K562 (cell line): ENCODE measurements around the gene ARHGEF3. TPM values are rescaled to one million over a fixed set of nuclear protein-coding genes. Genes with fewer than 3 reads are reported as not detected.

Experiments
- ATAC-seq: fragments of 200-7000 bp; cut with Tn5 transposase; 3 replicates; pipeline ENCODE4 v1.9.1; 2020; ENCODE audit warnings: moderate library complexity
- BruUV-seq: library from RNA; stranded (reverse); fragments of 400-500 nt; replicated peaks from 2 replicates; lab custom pipeline; 2021; lab: Mats Ljungman, UMichigan
- CTCF ChIA-PET: fragments of 300-600 bp; formaldehyde crosslinking; extraction: SDS; loops from one replicate; lab custom pipeline; 2021; ENCODE audit warnings: low intra/inter-chr PET ratio; lab: Yijun Ruan, JAX
- POLR2A ChIA-PET: fragments of 300-600, 350-650 bp; sonication (Branson Sonifier 250); formaldehyde crosslinking; extraction: SDS; loops from one replicate; lab custom pipeline; 2021; ENCODE audit warnings: antibody characterized with exemption, inconsistent platforms; lab: Yijun Ruan, JAX
- DNase-seq, 4 experiments: peaks; one replicate each; pipeline versions ENCODE4 v3.0.0 to v3.0.0-alpha.2; 2011 to 2018; ENCODE audit warnings: low spot score in 3 of 4, mixed read lengths in 3 of 4; ENCODE audit errors: extremely low read depth in 1 of 4
- FAIRE-seq: peaks from 2 replicates; lab custom pipeline; 2011; peaks lifted over from hg19 to GRCh38; lab: Jason Lieb, UNC
- H2AFZ ChIP-seq: 2 replicates; pipeline ENCODE4 v1.6.0; 2011; ENCODE audit warnings: low read depth, low read length, control low read depth, inconsistent platforms
- H3K27ac ChIP-seq: fragments of 200-600 bp; 3 replicates; pipeline ENCODE4 v1.8.0; 2011; ENCODE audit warnings: low read depth, mild to moderate bottlenecking, control low read depth, inconsistent platforms, low read length, moderate library complexity, mixed read lengths; ENCODE audit errors: extremely low read depth
- H3K27me3 ChIP-seq, 2 experiments: fragments of 300-600 bp in 1 of 2; 2 replicates in 1 of 2; 3 replicates in 1 of 2; pipeline versions ENCODE4 v1.6.0 to v1.8.0; 2011; ENCODE audit warnings: inconsistent platforms in 2 of 2, low read length in 2 of 2, mild to moderate bottlenecking in 1 of 2, mixed read lengths in 1 of 2, moderate library complexity in 1 of 2; ENCODE audit not compliant: control insufficient read depth in 2 of 2, insufficient read depth in 2 of 2
- H3K36me3 ChIP-seq: fragments of 300-600 bp; 3 replicates; pipeline ENCODE4 v1.8.0; 2011; ENCODE audit warnings: mild to moderate bottlenecking, low read length, inconsistent platforms; ENCODE audit not compliant: control insufficient read depth, insufficient read depth
- H3K4me1 ChIP-seq, 2 experiments: fragments of 200-600 bp in 1 of 2; replicated peaks in 1 of 2; 2 replicates in 1 of 2; 3 replicates in 1 of 2; pipeline versions ENCODE4 v1.5.1 to v1.8.0; 2011; ENCODE audit warnings: inconsistent platforms in 2 of 2, low read length in 2 of 2, mild to moderate bottlenecking in 1 of 2, mixed read lengths in 1 of 2, moderate library complexity in 1 of 2; ENCODE audit not compliant: control insufficient read depth in 2 of 2, insufficient read depth in 2 of 2
- H3K4me2 ChIP-seq: 2 replicates; pipeline ENCODE4 v1.6.1; 2011; ENCODE audit warnings: low read length, control low read depth, inconsistent platforms, mixed read lengths; ENCODE audit not compliant: insufficient read depth
- H3K4me3 ChIP-seq: fragments of 200-600 bp; sonication (generic), shearing (Covaris generic); 2 replicates; pipeline ENCODE4 v1.5.1; 2016; ENCODE audit warnings: control low read depth, inconsistent platforms
- H3K79me2 ChIP-seq: fragments of 200-600 bp; 3 replicates; pipeline ENCODE4 v1.8.0; 2011; ENCODE audit warnings: low read length, inconsistent platforms; ENCODE audit not compliant: control insufficient read depth, insufficient read depth
- H3K9ac ChIP-seq, 2 experiments: 2 replicates each; pipeline versions ENCODE4 v1.6.0 to v1.6.1; 2011; ENCODE audit warnings: low read depth in 2 of 2, low read length in 2 of 2, control low read depth in 1 of 2, inconsistent platforms in 1 of 2, mild to moderate bottlenecking in 1 of 2, mixed read lengths in 1 of 2; ENCODE audit not compliant: insufficient read depth in 1 of 2
- H3K9me1 ChIP-seq: one replicate; pipeline ENCODE4 v1.6.0; 2011; ENCODE audit warnings: inconsistent platforms, mild to moderate bottlenecking, low read length, moderate library complexity; ENCODE audit not compliant: control insufficient read depth, insufficient read depth
- H3K9me3 ChIP-seq: replicated peaks from 2 replicates; pipeline ENCODE4 v1.5.1; 2011; ENCODE audit warnings: low read depth, low read length, inconsistent platforms; ENCODE audit not compliant: control insufficient read depth, insufficient read depth
- H4K20me1 ChIP-seq: replicated peaks from 2 replicates; pipeline ENCODE4 v1.6.1; 2011; ENCODE audit warnings: low read length, inconsistent platforms, mixed read lengths; ENCODE audit not compliant: control insufficient read depth, insufficient read depth
- IRF2 ChIP-seq: sonication (generic); formaldehyde crosslinking; IDR thresholded peaks from 2 replicates; pipeline ENCODE4 v1.8.1; 2022; ENCODE audit warnings: mild to moderate bottlenecking, missing genetic modification reagents
- POLR3G ChIP-seq: IDR thresholded peaks from 2 replicates; pipeline ENCODE4 v1.6.1; 2011; ENCODE audit not compliant: insufficient read length, insufficient replicate concordance; ENCODE audit errors: extremely low read depth
- SIX5 ChIP-seq, 2 experiments: IDR thresholded peaks; 2 replicates each; pipeline ENCODE4 v1.6.1; 2011; ENCODE audit warnings: low read length in 2 of 2, borderline replicate concordance in 1 of 2, low read depth in 1 of 2, mild to moderate bottlenecking in 1 of 2, moderate library complexity in 1 of 2; ENCODE audit not compliant: insufficient read depth in 1 of 2
- TEAD1 ChIP-seq, 2 experiments: fragments of 450-650 bp in 1 of 2; sonication (generic) in 1 of 2; formaldehyde crosslinking; IDR thresholded peaks; 2 replicates each; pipeline versions ENCODE4 v1.4.0 to v1.8.0; 2020 to 2022; ENCODE audit warnings: mild to moderate bottlenecking in 2 of 2, missing genetic modification reagents in 1 of 2
- ZNF644 ChIP-seq: fragments of 200-800 bp; sonication (Bioruptor generic); IDR thresholded peaks from 2 replicates; pipeline ENCODE4 v1.6.1; 2016; ENCODE audit warnings: low read depth, missing genetic modification characterization, missing compliant biosample characterization
- ZNF79 ChIP-seq: fragments of 250-450 bp; sonication (Bioruptor Pico); IDR thresholded peaks from 2 replicates; pipeline ENCODE4 v1.4.0; 2020; ENCODE audit warnings: low read depth, mild to moderate bottlenecking, moderate library complexity
- WGBS: fragments of 100-300 bp; shearing (Covaris generic); methylation state at CpG from one replicate; pipeline ENCODE4 v1.1.6; 2016; ENCODE audit warnings: low coverage, mixed read lengths; ENCODE audit not compliant: insufficient coverage; ENCODE audit errors: missing lambda C conversion rate; 5-methylcytosine and 5-hydroxymethylcytosine counted together
- in situ Hi-C: fragments of 300-500 bp; cut with MboI; formaldehyde crosslinking; loops from 4 replicates; pipeline ENCODE4 v1.15.0; 2018; ENCODE audit warnings: inconsistent platforms, mixed read lengths
- intact Hi-C: fragments of 100-400 bp; cut with micrococcal nuclease; formaldehyde crosslinking; loops from 2 replicates; pipeline ENCODE4 v1.14.2; 2022
- polyA plus RNA-seq, 8 experiments: library from polyadenylated mRNA; depleted of rRNA in 4 of 8; stranded (reverse) in 5 of 8; unstranded in 3 of 8; fragments of >200 nt; fragmentation: Nextera tagmentation in 2 of 8; fragmentation: Illumina TruSeq in 1 of 8; extraction: Ambion mirVana in 2 of 8; extraction: Trizol in 1 of 8; gene quantifications; 2 replicates each; pipeline versions ENCODE4 v1.2.1 to v1.2.3, GENCODE V29; 2011 to 2014; ENCODE audit warnings: inconsistent platforms in 1 of 8, missing spikeins in 1 of 8
- total RNA-seq, 7 experiments: library from RNA; depleted of rRNA in 6 of 7; stranded (reverse); fragments of >200 nt in 6 of 7; fragmentation: Illumina TruSeq in 2 of 7; extraction: Trizol in 2 of 7; gene quantifications; 2 replicates each; pipeline versions ENCODE4 v1.2.1 to v1.2.3, GENCODE V29; 2011 to 2021; ENCODE audit warnings: low replicate concordance in 1 of 7
- TF ChIP-seq, protein P1 (sequence below): sonication (generic); formaldehyde crosslinking; IDR thresholded peaks from 2 replicates; pipeline ENCODE4 v1.8.0; 2022; ENCODE audit warnings: mild to moderate bottlenecking, low read depth, missing genetic modification reagents

Gene ARHGEF3
- total and polyA plus RNA-seq, 9 of the 15 experiments (the other 6 are each of a cell fraction or from before 2014, with no cell fraction given): 0.77 to 2.7 (median 1.4) TPM

- TF ChIP-seq, protein P1, sequence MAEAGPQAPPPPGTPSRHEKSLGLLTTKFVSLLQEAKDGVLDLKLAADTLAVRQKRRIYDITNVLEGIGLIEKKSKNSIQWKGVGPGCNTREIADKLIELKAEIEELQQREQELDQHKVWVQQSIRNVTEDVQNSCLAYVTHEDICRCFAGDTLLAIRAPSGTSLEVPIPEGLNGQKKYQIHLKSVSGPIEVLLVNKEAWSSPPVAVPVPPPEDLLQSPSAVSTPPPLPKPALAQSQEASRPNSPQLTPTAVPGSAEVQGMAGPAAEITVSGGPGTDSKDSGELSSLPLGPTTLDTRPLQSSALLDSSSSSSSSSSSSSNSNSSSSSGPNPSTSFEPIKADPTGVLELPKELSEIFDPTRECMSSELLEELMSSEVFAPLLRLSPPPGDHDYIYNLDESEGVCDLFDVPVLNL (CRISPR knock-in tag): no peak
- no peak for TF ChIP-seq TEAD1 (CRISPR knock-in tag; IDR thresholded peaks at IDR 0.05)
- TF ChIP-seq SIX5 (IDR thresholded peaks at IDR 0.05; ENCODE audit: borderline replicate concordance in 1 of 2, insufficient read depth in 1 of 2, low read depth in 1 of 2, low read length in 2 of 2): no peak
- TF ChIP-seq ZNF644 (tag): no peak
- TF ChIP-seq, all 486 proteins: peak for 5
Observed at GRCh38 chr3:56802790-56803189, 1.0 kb upstream of the ARHGEF3 start (continued).

DNA sequence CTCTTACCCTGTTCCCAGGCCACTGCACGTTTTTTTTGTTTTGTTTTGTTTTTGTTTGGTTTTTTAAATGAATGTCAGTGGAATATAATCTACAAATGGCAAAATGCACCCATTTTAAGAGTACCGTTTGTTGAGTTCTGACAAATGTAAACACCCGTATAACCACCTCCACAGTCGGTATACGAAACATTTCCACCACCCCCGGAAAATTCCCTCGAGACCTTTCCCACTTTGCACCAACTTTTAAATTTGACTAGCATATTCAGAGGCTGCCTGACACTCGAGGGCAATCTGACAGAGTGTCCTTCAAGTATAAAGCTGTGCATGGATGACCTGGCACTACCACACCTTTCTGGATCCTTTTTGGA is 613 bp upstream of the ARHGEF3 start:
- POLR2A ChIA-PET: no interaction called here
- peaks cover 0 to 7% of the 10 kb centered on the region in 2 experiments; a peak in 2 of 5 replicates for H3K27me3 ChIP-seq
- CTCF ChIA-PET: interaction anchor here (1.9 kb wide), 1 partner anchor 100 kb away, joined by 5 read pairs; no protein-coding TSS in a partner anchor
- ATAC-seq: no peak
- peak overlapping the region; percentile 55 for H3K4me2 ChIP-seq
- H3K9ac ChIP-seq: no peak overlapping the region
- H2AFZ ChIP-seq: peak overlapping the region; percentile 84
- peaks cover 4% of the 10 kb centered on the region; the same call in 1 of the 2 replicates for H4K20me1 ChIP-seq
- no peaks in the 10 kb centered on the region for H3K9me3 ChIP-seq
- TF ChIP-seq POLR3G (no peak), IRF2 (CRISPR knock-in tag) (no peak), ZNF79 (no peak)
- no TSS peak for BruUV-seq
- in situ Hi-C loops (no loop called here), intact Hi-C loops (loop anchor here (1.0 kb wide), 1 partner anchor 100 kb away; no protein-coding TSS in a partner anchor)
- no peaks in the 10 kb centered on the region for H3K36me3 ChIP-seq
- 11% methylated on average over 8 of the region's 8 CpGs for WGBS
- FAIRE-seq: no peak
- H3K4me1 ChIP-seq: peaks cover 0 to 10% of the 10 kb centered on the region in 2 experiments; a peak in 3 of 5 replicates
- no peak for DNase-seq
- no peak overlapping the region for H3K27ac ChIP-seq
- H3K4me3 ChIP-seq: peak overlapping the region; percentile 46; the same call in 1 of the 2 replicates
- H3K9me1 ChIP-seq: no peaks in the 10 kb centered on the region
- no peaks in the 10 kb centered on the region for H3K79me2 ChIP-seq
